Activated CD8-positive, alpha-beta memory T cell treated with anti-CD3 and anti-CD28 coated beads, Interleukin-2, amount 50 U/mL, for 24 hours (primary cell): Measurements from ENCODE around the gene CEP57.

Experiments used
- DNase-seq: peaks from one replicate; pipeline ENCODE4 v3.0.0-alpha.2; 2020; ENCODE audit errors: extremely low read depth

The CEP57 gene

GRCh38 chr11:95790123-95790932 lies at the start of gene CEP57:
Gene CEP57 (plus strand): TSS chr11:95790498. CDS start chr11:95790699, 201 bp downstream.
- peak; percentile 88 for DNase-seq

DNA sequence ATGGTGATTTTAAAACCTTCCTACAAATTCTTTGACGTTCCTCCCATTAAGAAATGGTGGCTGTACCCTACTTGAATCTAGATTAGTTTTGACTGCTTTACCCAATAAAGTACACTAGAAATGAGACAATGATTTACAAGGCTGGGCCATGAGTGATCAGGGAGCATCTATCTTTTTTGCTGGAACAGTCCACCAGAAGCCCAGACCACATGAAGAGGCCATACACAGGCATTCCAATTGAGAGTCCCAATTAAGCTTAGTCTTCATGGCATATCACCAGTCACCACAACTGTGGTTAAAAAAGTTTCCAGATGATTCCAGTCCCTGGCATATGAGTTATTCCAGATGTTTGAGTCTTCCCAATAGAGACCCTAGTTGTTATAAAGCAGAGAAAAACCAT lies 40.2 kb upstream of the CEP57 start:
- no peak for DNase-seq

DNA sequence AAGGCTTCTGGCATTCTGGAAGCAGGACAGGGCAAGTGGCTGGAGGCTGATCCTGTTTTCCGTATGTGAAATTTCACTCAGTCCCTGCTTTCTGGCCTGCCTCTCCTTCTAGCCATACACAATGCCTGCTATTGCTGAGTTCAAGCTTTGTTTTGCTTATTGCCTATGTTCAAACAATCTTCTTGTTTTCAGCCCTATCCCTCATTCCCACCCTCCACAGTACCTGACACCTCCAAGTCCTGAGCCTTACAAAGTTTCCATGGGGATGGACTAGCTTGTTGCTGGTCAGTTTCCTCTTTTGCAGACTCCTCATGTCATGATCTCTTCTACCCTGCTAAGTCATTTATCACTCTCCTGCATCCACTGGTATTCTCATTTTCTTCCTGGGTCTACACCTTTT lies 38.8 kb upstream of the CEP57 start:
- DNase-seq, result no peak

- no peak for DNase-seq
Measured at GRCh38 chr11:95760941-95761340, 29.4 kb upstream of the CEP57 start.

DNA sequence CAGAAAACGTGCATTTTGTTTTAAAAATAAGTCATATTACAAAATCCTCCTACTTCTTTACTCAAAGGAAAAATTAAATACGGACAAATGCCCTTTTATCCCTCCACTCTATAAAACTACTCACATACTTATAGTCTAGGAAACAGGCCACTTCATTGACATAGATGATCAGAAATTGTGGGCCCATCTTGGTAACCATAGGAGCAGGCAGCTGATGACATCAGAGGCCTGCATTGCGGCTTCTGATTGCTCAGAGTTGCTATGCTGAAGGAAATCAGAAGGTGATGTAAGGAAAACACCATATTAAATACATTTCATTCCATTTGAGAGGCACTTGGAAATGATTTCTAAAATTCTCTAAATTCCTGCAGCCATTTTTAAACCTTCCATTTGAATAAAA lies 27.8 kb upstream of the CEP57 start:
- DNase-seq, result no peak

- DNase-seq, result no peak
Measured at GRCh38 chr11:95764267-95764898, 25.9 kb upstream of the CEP57 start.

DNA sequence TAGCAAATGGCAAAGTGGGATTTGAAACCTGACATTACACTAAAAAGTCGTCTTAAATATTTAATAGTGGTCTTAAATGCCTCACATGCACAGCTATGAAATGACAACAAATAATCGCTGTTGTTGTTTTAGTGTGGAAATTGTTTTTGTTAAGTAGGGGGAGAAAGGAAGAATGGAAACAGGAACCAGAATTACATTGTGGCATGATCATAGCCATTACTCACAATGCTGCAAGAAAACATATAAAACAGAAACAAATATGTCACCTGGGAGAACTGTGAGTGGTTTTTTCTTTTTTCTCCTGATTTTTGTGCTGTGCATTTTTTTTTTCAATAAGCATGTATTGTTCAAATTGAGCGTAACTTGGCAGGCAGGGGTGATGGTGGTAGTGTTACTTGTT lies 23.6 kb upstream of the CEP57 start:
- DNase-seq, result no peak

- DNase-seq, result no peak
Measured at GRCh38 chr11:95767498-95767897, 22.8 kb upstream of the CEP57 start.

- DNase-seq, result no peak
Measured at GRCh38 chr11:95768521-95768920, 21.8 kb upstream of the CEP57 start.

- DNase-seq, result no peak
Measured at GRCh38 chr11:95776859-95777258, 13.4 kb upstream of the CEP57 start.

GRCh38 chr11:95778699-95779098 lies 11.6 kb upstream of the CEP57 start:
- DNase-seq, result no peak

- DNase-seq, result no peak
Measured at GRCh38 chr11:95780544-95780943, 9.8 kb upstream of the CEP57 start.

GRCh38 chr11:95788921-95789505 lies 1.3 kb upstream of the CEP57 start:
- DNase-seq, result peak; percentile 1

DNA sequence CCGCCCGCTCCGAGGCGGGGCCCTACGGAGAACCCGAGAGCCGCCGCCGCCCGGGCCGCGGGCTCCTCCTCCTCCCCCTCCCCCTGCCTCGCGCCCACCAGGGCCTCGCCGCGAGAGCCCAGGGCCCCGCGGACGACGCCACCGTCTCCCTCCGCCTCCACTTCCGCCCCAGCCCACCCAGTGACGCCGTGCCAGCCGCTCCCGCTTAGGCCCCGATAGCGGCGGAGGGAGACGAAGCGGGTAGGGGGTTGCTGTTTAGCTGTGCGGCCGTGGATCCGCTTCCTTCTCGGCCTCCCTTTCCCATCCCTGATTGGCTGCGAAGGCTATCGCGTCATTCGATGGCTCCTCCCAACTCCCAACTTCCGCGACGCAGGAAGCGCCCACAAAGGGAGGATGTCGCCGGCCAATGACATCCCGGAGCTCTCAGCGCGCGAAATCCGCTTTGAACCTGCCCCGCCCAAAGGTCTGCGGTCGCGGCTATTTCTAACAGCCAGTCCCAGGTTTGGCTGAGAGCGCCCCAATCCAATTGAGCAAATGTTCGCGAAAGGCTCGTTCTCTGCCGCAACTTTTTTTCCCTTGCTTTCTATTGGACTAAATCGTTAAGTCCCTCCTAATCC lies 684 bp upstream of the CEP57 start, which contains the start of gene FAM76B:
Gene FAM76B, minus strand, starts transcription at position 277 of the 617 bp plus-strand sequence. CDS start 304 bp downstream, outside the sequence.
- DNase-seq, result peak; percentile 89

GRCh38 chr11:95790933-95791708 lies 823 bp downstream of the CEP57 start:
- no peak for DNase-seq

DNA sequence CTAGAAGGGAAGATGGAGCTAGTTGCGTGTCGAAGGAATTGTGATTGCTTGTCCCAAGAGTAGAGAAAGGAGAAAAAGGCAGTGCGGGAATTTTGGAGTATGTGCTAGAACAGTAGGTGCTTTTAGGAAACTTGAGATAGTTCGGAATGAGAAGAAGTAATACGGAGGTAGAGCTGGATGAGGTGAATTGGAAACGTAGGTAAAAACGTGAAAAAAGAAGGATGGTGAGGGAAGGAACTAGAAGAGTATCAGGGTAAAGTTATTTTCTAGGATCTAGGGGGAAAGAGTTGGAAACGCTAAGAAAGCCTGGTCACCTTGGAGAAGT lies 1.4 kb downstream of the CEP57 start:
- DNase-seq, result no peak

DNA sequence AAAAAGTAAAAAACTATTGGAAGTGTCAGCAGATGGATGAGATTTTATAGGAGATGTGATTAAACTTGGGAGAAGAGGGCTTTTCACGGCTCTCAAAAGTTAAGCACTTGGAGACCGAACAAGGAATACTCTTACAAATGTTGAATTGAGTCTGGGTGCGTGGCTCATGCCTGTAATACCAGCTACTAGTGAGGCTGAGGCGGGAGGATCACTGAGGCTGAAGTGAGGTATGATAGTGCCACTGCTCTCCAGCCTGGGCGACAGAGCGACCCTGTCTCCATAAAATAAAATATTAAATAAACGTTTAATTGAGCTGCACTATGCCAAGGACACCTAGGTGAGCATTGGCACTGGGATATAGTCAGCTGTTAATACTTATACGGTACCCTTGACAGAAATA lies 1.9 kb downstream of the CEP57 start:
- DNase-seq, result no peak

GRCh38 chr11:95792700-95793099 lies 2.4 kb downstream of the CEP57 start:
- DNase-seq, result no peak

DNA sequence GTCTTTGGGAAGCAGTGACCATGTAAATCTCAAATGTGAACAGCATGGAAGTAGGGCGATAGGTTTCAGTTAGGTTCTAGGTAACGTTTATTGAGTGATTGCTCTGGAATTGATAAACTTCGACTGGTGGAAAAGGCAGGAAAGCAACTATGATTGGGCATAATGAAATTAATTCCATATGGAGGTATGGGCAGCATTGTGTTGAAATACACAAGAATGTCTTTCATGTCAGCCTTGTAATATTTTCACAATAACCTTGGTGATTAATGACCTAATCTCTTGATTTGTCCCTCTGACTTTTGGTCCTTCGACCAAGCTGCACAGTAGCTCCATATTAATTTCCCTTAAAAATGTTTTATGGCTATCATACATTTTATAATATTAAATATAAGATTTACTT lies 2.8 kb downstream of the CEP57 start:
- no peak for DNase-seq

DNA sequence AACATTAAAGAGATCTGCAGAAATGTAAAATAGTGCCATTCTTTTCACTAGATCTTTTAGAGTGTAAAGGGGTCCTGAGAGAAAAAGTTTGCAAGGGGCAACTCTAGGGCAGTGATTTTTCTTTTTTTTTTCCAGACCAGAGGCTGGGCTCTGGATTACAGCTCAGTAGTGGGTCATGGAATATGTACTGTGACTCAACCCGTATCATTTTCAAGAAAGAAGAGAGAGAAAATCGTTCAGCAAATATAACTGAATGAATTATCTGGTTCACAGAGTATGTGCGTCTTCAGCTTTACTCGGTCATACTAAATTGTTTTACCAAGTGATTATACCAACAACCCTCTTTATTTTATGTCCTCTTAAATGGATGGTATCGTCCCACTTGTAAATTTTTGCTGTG lies 3.8 kb downstream of the CEP57 start:
- DNase-seq, result no peak

DNA sequence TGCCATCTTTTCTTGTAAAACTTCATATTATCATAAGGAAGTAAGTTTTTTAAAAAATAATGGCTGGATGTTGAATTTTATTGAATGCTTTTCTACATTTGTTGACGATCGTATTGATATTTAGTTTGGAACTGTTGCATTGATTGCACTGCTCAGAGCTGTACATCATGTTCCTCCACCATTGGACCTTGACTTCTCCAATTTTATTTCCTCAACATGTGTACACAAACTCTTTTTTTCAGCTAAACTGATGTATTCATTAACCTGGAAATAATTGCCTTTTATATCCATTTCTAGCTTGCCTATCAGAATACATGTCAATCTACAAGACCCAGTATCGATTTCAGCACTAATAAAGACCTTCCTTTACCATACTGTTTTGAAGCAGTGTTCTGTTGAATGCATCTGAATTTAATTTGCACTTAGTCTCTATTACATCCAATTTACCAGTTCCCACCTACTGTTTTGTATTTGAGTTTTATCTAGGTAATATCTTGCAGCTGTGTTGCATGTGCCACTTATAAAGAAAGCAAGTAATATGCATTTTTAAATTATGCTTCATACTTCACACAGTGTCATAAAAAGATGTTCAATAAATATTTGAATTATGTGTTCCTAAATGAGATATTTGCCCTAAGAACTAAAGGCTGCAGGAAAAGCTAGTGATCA lies 5.5 kb downstream of the CEP57 start:
- DNase-seq, result no peak
